ENCODE results near the gene MYH14. TPM values are rescaled to one million over a fixed set of nuclear protein-coding genes. Genes with fewer than 3 reads are reported as not detected.
A peak's percentile ranks its signal among the peaks of the same experiment; 100 is the strongest.

Gene MYH14
- total RNA-seq, 1 donor from 2014 or later: not detected

GRCh38 chr19:50198431-50199258 is 4.8 kb upstream of the MYH14 start:
- Mint-ChIP-seq H3K4me3 (ENCODE audit: unreplicated experiment) (peak overlapping the region; percentile 29), H3K27me3 (ENCODE audit: unreplicated experiment) (peaks cover 5% of the 10 kb centered on the region), H3K27ac (ENCODE audit: unreplicated experiment) (no peak overlapping the region), H3K4me1 (ENCODE audit: unreplicated experiment) (no peaks in the 10 kb centered on the region), H3K9me3 (ENCODE audit: unreplicated experiment) (peaks cover 40% of the 10 kb centered on the region), H3K36me3 (ENCODE audit: low read depth, unreplicated experiment) (peaks cover 26% of the 10 kb centered on the region)
- no peak for DNase-seq (ENCODE audit: low spot score)
- TF ChIP-seq CTCF (IDR thresholded peaks at IDR 0.05; ENCODE audit: unreplicated experiment): no peak

DNA sequence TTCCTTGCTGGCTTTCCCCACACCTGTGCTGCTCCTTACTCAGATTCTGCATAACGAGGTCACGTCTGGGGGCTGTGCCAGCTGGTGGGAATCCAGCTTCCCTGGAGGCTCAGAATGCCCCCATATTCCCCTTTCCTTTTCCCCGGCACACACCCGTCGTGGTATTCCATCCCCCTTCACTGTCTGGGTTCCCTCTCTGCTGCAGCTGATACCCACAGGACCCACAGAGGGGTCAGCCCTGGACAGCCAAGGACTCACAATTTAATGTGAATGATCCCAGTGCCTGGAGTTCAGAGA is 4.2 kb upstream of the MYH14 start:
- Mint-ChIP-seq H3K27me3 (ENCODE audit: unreplicated experiment) (peaks cover 6% of the 10 kb centered on the region), H3K4me1 (ENCODE audit: unreplicated experiment) (no peaks in the 10 kb centered on the region), H3K27ac (ENCODE audit: unreplicated experiment) (no peak overlapping the region)

GRCh38 chr19:50202386-50202785 is 1.0 kb upstream of the MYH14 start:
- peaks cover 19% of the 10 kb centered on the region for H3K9me3 Mint-ChIP-seq (ENCODE audit: unreplicated experiment)

More for the DNA sequence above, 4.2 kb upstream of the MYH14 start:
- peaks cover 36% of the 10 kb centered on the region for H3K9me3 Mint-ChIP-seq (ENCODE audit: unreplicated experiment)
- peaks cover 26% of the 10 kb centered on the region for H3K36me3 Mint-ChIP-seq (ENCODE audit: low read depth, unreplicated experiment)
- no peak for DNase-seq (ENCODE audit: low spot score)
- peak overlapping the region; percentile 29 for H3K4me3 Mint-ChIP-seq (ENCODE audit: unreplicated experiment)
- no peak for TF ChIP-seq CTCF (IDR thresholded peaks at IDR 0.05; ENCODE audit: unreplicated experiment)

DNA sequence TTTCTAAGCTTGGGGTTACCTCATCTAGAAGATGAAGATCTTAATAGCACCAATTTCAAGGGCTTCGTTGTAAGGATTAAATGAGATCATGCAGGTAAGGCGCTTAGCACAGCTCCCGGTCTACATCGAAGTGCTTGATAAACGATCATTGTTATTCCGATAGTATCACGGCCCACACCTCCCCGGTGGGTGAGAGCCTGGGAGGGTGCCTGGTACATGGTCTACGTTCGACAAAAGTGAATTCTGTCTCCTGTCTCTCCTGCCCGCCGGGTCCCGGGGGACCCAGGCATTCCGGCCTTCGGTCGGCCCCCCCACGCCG is 501 bp upstream of the MYH14 start:
- H3K4me3 Mint-ChIP-seq (ENCODE audit: unreplicated experiment): no peak overlapping the region
- no peaks in the 10 kb centered on the region for H3K4me1 Mint-ChIP-seq (ENCODE audit: unreplicated experiment)
- peaks cover 19% of the 10 kb centered on the region for H3K9me3 Mint-ChIP-seq (ENCODE audit: unreplicated experiment)
- no peak for TF ChIP-seq CTCF (IDR thresholded peaks at IDR 0.05; ENCODE audit: unreplicated experiment)
- peaks cover 16% of the 10 kb centered on the region for H3K36me3 Mint-ChIP-seq (ENCODE audit: low read depth, unreplicated experiment)
- no peak for DNase-seq (ENCODE audit: low spot score)
- H3K27ac Mint-ChIP-seq (ENCODE audit: unreplicated experiment): no peak overlapping the region
- peaks cover 11% of the 10 kb centered on the region for H3K27me3 Mint-ChIP-seq (ENCODE audit: unreplicated experiment)

More at GRCh38 chr19:50202386-50202785, 1.0 kb upstream of the MYH14 start:
- no peak for TF ChIP-seq CTCF (IDR thresholded peaks at IDR 0.05; ENCODE audit: unreplicated experiment)
- no peak for DNase-seq (ENCODE audit: low spot score)
- H3K36me3 Mint-ChIP-seq (ENCODE audit: low read depth, unreplicated experiment): peaks cover 16% of the 10 kb centered on the region
- no peak overlapping the region for H3K4me3 Mint-ChIP-seq (ENCODE audit: unreplicated experiment)
- no peak overlapping the region for H3K27ac Mint-ChIP-seq (ENCODE audit: unreplicated experiment)
- H3K27me3 Mint-ChIP-seq (ENCODE audit: unreplicated experiment): peaks cover 10% of the 10 kb centered on the region
- no peaks in the 10 kb centered on the region for H3K4me1 Mint-ChIP-seq (ENCODE audit: unreplicated experiment)

DNA sequence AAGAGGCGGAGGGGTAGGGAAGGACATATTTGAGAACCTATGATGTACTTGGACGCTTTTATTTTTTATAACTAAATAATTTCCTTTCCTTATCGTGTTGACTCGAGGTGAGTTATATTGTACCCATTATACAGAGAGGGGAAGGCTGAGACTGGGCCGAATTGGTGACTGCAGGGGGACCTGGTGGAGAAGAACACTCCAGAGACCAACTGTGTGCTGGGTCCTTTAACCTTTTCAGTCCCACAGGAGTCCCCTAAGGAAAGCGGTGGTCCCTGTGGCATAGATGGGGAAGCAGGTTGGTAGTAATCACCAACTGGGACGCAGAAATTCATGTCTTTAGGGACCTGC is 633 bp downstream of the MYH14 start:
- H3K4me3 Mint-ChIP-seq (ENCODE audit: unreplicated experiment): no peak overlapping the region
- DNase-seq (ENCODE audit: low spot score): no peak
- H3K27ac Mint-ChIP-seq (ENCODE audit: unreplicated experiment): no peak overlapping the region
- no peak for TF ChIP-seq CTCF (IDR thresholded peaks at IDR 0.05; ENCODE audit: unreplicated experiment)
- H3K36me3 Mint-ChIP-seq (ENCODE audit: low read depth, unreplicated experiment): peaks cover 14% of the 10 kb centered on the region
- H3K4me1 Mint-ChIP-seq (ENCODE audit: unreplicated experiment): no peaks in the 10 kb centered on the region
- H3K9me3 Mint-ChIP-seq (ENCODE audit: unreplicated experiment): peaks cover 13% of the 10 kb centered on the region
- H3K27me3 Mint-ChIP-seq (ENCODE audit: unreplicated experiment): peaks cover 10% of the 10 kb centered on the region

All from endothelial cell (in vitro differentiated cells).